Lung microvascular endothelial cell (primary cell): ENCODE data around the gene HOXB3. TPM values are rescaled to one million over a fixed set of nuclear protein-coding genes. Genes with fewer than 3 reads are reported as not detected.

Source experiments
- DNase-seq, 2 donors: peaks; one replicate each; pipeline versions ENCODE4 v3.0.0 to v3.0.0-alpha.2; 2010; ENCODE audit warnings: low read depth in 2 of 2
- total RNA-seq: library from RNA; depleted of rRNA; stranded (reverse); fragments of >200 nt; gene quantifications from 2 replicates; pipeline ENCODE4 v1.2.1, GENCODE V29; 2014

Gene HOXB3
- total RNA-seq, 1 donor from 2014 or later: 1.8 TPM

DNA sequence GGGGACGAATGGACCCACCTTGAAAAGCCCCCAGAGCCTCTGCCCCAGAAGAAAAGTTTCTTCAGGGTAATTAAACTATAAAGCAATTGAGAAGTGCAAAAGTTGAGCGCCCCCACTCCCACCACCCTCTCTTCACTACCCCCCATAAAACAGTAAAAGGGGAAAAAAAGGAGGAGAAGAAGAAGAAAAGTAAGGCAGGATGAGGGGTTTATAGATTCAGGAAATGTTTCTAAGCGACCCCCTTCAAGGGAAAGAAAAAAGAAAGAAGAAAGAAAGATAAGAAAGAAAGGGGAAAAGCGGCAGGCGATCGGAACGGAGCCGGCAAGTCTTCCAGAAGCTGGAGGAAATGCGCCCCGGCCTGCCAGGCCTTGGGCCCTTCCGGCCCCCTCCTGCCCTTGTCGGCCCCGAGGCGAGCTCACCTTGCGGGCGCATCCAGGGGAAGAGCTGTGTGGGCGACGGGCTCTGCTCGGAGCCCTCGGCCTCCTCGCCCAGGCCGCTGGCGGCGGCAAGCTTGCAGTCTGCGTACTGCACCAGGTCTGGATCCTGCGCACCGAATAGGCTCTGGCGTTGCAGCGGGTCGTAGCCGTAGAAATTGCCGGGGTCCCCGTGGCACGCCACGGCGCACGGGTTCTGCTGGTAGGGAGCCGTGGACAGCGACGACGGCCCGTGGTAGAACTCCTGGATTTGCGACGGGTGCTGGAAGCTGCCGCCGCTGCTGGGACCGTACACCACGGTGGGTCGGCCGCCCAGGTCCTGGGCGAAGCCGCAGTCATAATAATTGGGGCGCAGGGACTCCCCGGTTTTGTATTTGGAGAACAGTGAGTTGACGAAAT, 24.0 kb upstream of the HOXB3 start:
- DNase-seq: peak; percentile 33 to 38

DNA sequence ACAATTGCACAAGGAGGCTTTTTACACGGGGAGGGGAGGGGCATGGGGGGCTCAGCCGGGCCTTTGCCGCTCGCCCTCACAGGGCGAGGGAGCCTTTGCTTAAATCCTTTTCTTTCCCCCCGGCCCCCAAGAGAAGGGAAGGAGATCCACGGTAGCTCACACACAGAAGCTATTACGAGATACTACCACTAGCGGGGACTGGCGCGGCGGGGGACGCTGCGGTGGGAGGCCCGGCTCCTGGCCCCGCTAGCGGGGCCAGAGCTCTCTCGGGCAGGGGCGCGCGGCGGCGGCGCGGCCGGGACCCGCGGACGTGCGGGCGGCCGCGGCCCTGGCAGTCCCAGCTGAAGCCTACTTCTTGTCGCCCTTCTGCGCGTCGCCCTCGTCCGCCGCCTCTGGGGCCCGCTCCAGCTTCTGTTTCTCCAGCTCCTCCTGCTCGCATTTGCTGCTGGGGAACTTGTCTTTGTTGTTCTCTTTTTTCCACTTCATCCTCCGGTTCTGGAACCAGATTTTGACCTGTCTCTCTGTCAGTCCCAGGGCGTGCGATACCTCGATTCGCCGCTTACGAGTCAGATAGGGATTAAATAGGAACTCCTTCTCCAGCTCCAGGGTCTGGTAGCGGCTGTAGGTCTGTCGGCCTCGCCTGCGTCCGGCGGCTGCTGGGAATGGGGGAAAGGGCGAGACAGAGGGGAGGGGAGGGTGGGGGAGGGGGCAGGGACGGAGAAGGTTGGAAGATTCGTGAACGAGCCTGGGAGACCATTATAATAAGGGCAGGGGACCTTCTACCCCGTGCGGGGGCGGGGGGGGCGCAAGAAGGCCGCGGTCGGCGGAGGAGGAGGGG, 23.0 kb upstream of the HOXB3 start:
- peak; percentile 40 to 60 for DNase-seq

DNA sequence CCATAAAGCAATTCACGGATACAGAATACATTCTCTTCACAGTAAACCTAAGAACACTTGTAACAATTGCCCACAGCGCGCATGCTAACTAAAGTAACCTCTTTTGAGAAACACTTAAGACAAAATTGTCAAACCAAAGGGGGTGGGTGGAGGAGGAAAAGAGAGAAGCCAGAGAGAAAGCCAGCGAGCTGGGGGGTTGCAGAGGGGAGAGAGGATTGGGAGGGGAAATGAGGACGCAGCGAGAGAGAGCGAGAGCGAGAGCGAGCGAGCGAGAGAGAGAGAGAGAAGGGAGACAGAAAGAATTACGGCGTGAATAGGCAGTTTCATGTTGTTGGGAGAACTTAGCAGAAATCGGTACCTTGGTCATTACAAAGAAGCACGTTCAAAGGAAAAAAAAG, 22.4 kb upstream of the HOXB3 start:
- no peak for DNase-seq

DNA sequence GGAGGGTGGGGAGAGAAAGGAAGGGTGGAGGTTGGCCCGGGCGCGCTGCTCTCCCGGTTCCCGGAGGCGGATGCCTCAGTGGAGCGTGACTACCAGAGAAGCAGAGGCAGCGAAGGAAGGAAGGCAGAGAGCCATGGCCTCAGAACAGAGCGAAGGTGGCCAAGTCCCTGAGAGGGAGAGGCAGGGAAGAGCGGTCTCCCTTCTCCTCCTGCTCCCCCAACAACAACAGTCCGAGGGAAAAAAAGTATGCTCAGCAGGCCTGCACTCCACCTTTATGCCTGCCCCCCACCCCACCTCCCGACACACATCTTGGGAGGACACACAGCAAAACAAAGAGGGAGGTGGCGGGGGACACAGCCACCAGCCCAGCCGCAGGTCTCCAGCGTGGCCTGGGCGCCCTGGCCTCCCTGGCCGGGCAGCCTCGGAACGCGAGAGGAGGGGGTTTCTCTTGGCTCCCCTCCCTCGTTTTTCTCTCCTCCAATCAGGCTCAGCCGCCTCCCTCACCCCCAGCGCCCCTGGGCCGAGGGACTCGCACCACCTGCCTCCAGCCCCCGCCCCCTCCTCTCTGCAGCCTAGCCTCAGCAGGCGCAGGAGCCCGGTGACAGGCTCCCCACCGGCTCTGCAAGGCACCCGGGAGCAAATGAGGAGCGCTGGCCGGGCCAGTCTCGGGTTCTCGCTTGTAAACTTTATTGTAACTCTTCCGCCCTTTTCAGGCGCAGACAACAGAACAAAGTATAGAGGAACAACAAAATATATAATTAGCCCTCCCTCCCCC, 21.8 kb upstream of the HOXB3 start:
- no peak for DNase-seq

DNA sequence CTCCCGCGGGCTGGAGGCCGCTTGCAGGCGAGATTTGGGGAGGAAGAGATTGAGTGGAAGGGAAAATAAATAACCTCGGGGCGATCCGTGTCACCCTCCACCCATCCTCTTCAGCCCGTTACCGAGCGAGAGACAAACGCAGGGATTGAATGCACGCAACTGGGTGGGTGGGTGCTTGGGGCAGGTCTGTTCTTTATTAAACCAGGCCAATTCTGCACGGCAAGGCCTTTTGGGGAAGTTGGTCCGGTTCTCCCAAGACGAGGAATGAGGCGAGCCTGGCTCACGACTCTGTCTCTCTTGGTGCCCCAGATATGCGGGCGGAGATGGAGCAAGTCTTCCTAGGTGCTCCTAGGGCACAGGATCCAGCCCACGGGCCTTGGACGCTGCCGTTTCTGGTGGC, 21.2 kb upstream of the HOXB3 start:
- no peak for DNase-seq

DNA sequence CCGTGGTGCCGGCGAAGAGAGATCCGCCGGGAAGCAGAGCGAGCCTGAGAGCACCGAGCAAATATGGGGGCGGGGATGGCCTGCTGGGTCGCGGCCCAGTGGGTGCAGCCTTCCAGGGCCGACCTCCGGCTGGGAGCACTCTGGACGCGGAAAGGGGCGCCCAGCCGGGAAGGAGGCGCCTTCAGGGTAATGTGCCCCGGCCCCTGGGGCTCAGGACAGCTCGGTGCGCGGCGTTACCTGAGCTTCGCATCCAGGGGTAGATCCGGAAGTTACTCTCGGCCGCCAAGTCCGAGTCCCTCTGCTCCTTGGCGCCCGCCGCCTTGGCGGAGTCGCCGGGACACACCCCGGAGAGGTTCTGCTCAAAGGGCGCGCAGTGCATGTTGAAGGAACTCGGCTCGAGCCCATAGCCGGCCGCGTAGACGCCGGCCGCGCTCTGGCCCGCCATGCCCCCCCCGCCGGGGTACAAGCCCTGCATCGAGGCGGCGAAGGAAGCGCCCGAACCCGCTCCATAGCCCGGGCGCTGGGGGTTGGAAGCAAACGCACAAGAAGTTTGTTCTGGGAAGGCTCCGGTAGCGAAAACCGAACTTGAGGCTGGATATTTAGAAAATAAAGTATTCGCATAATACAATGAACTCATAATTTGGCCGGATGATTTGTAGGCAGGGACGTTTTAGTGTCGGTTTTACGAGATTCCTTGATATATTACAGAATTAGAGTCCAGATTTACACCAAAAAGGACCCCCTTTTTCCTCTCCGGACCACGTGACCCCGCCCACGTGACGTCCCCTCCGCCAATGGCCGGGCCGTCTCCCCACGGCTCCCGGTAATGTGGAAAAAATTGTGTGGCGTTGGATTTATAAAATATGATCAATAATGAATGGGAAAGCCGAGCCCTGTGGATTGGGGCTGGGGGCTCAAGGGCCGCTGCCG, 20.5 kb upstream of the HOXB3 start, which contains the start of gene HOXB7:
HOXB7 (minus strand) TSS at position 736 of the 930 bp plus-strand sequence; CDS start at position 637, 99 bp downstream.
- peak; percentile 64 to 67 for DNase-seq

DNA sequence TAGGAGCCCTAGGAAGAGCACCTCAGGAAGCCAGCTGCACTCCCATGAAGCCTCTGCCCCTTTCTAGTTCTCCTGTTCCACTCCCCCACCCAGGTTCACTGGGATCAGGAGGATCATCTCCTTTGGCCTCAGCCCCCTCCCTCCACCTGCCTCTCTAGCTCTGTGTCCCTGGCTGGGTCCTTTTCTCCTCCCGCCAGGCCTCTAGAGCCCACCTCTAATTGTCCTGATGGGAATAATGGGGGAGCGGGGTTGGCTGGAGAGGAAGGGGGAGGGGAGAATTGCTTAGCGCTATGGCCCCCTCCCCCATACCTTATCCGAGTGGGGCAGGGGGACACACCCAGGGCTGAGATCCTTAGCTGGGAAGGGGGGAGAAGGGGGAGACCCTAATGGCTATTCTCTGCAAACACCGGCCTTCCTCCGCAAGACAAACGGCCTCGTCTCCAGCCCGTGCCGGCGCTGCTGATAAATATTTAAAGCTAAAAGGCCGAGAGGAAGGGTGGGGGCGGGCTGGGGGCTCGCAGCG, 19.8 kb upstream of the HOXB3 start:
- DNase-seq: no peak

DNA sequence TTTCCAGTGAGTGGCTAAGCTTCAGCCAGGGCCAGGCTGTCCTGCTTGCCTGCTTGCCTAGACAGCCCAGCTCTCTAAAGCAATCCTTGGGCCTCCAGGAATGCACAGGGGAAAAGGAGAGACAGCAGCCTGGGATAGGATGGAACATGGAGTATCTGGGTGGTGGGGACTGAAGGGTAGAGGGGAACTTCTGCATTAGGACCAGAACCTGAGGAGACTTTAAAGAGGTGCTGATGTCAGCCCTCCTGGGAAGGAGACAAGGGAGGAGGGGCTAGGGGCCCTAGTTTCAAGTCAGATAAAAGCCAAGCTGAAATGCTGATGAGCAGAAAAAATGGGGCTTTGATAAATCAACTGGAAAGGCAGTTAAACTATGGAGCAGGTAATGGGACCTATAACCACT, 19.0 kb upstream of the HOXB3 start:
- DNase-seq: no peak

DNA sequence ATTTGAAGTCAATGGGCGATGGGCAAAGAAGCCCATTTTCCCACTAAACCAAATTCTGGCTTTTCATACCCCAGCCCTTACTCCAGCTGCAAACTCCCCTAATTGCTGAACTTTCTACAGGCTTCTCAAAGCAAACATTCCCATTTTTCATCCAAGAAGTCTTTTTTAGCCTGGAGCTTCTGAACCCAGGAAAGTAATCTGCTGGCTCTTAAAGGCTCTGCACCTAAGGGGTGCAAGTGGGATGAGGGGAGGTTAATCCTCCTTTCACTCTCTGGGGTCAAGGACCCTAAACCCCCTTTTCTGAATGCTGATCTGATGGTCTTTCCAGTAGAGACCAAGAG, 18.4 kb upstream of the HOXB3 start:
- no peak for DNase-seq

DNA sequence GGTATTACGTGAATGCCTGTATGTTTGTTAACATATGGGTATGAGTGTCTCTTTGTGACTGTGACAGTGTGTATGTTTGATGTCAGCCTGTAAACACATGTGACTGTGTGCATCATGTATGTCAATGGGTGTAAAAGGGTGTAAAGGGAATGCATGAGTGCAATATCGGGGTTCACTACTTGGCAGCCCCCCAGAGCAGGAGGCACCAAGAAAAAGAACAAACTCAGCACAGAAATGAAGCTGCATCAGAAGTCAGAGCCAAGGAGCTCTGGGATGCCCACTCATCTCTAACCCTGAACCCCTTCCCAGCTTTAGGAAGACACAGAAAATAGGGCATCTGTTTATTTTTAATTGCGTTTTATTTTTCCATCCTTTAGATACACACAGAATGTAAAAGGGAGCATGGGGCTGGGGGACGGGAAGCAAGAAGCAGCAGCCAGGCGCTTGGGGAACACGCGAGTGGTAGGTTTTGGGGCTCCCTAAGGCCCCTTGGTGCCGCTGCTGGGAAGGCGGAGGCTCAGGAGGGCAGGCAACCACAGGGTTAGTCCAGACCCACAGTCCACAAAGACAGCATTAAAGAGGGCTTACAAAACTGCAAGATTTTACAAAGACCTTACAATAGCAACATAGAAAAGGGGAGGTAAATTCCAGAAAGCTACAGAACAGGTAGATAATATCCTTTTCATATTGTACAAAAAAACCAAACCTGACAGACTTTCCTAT, 17.0 kb upstream of the HOXB3 start:
- DNase-seq: no peak

DNA sequence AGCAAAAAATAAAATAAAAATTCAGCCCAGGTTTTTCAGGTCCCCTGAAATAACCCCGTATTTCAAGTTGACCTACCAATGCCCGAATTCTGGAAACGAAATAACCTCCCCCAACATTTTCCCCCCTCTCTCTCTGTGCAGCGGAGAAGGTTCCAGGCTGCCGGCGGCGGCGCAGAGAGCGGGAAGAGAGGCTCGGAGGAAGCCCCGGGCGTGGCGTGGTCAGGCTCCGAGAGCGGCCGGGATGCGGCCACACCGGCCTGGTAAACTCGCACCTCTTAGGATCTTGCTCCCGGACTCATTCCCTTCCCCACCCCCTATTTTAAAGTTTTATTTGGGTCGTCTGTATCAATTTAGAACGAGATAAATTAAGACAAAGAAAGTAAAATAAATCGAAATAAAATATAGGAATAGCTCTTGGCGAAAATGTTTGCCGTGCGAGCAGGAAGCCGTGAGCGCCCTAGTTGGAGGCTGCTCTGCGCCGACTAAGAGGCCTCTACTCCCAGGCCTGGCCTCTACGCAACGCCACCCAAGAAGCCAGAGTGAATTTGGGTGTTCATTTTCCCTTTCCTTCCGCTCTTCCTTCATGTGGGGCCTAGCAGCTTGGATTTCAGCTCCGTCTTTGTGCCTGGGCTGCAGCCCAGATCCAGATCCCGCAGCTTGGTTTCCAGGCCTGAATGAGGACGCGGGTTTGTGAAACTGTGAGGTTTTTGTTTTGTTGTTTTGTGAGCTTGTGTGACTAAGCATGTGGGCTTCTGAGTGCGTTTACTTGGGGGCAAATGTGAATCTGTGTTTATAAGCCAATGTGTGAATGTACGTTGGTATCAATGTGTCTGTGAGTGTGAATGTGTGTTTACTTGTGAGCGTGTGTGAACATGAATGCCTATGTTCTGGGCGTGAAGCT, 16.2 kb upstream of the HOXB3 start:
- no peak for DNase-seq

DNA sequence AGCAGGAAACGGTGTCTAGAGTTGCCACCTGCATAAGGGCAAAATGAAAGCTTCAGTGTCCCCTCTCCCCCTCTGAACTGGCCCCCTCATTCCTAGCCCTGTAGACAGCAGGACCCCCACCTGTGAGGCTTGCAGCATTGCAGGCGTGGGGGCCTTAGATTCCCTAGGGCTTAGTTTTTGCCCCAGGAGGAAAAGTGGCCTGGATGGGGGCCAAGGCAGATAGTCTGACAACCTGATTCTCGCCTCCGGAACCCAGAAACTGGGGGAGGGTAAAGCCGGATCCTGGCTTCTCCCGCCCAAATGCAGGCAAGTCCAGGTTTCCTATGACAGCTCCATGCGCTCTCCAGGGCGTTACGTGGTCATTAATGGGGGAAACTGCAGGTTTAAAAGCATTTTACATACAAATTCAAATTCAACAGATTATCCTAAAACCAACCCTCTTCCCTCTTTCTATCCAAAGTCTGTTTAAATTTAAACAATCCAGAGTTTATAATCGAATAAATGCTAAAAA, 15.4 kb upstream of the HOXB3 start:
- DNase-seq: no peak

DNA sequence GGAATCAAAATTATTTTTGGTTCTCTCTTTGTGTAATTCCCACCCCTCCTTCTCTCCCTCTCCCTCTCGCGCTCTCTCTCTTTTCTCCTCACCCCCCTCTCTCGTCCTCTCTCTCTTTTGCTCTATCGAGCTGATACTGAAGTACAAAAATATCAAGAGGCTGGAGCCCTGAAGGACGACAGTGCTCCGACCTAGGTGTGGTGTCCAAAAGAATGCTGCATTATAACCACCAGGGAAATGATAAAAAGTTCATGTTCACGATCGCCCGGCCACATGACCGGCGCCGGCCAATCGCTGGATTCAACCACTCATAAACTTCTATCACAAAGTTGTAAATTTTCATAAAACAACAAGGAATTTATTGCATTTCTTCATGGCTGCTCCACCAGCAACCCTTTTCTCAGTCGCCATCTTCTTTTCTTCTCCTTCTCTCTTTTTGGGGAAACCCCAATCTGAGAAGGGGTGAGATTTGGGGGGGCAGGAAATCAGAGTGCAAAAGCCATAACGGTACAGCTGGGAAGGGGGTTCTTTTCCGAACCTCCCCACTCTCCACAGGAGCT, 14.8 kb upstream of the HOXB3 start, which contains the start of gene HOXB6:
HOXB6 (minus strand) TSS at position 217 of the 560 bp plus-strand sequence. CDS start 6,836 bp downstream, outside the sequence.
- peak in 1 of 2 donors; percentile 46 for DNase-seq

DNA sequence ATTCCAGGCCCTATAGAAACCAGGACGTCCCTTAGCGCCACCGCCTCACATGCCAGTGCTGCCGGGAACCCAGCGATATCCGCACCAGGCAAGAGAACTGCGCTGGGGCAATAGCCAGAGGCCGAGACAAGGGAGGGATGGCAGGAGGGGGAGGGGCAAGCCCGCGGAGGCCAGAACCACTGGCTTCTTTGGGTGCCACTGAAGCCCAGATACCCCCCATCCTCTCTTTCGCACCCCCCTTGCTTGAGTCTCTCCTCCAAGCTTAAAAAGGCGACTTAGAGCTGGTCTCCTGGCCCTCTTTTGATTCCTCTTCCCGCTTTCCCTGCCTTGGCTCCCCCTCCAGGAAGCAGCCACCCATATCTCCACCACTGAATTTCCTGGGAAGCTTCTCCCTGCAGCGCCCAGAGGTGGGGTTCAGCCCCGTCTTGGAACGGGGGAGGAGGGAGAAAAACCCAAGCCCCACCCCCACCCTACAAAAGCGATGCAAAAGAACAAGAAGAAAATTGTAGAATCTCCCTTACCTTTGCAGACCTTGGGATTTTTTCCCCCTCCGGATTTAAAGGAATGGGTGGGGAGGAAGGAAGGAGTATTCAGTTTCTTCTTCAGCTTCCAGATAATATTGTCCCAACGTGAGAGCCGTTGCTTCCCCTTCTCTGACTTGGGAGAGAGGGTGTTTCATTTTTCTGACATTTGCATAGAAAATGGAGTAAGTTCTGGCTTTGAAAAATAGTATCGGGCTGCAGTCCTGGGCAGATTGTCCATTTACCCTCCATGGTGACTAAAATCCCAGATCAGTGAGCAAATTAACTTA, 14.1 kb upstream of the HOXB3 start:
- DNase-seq: no peak

DNA sequence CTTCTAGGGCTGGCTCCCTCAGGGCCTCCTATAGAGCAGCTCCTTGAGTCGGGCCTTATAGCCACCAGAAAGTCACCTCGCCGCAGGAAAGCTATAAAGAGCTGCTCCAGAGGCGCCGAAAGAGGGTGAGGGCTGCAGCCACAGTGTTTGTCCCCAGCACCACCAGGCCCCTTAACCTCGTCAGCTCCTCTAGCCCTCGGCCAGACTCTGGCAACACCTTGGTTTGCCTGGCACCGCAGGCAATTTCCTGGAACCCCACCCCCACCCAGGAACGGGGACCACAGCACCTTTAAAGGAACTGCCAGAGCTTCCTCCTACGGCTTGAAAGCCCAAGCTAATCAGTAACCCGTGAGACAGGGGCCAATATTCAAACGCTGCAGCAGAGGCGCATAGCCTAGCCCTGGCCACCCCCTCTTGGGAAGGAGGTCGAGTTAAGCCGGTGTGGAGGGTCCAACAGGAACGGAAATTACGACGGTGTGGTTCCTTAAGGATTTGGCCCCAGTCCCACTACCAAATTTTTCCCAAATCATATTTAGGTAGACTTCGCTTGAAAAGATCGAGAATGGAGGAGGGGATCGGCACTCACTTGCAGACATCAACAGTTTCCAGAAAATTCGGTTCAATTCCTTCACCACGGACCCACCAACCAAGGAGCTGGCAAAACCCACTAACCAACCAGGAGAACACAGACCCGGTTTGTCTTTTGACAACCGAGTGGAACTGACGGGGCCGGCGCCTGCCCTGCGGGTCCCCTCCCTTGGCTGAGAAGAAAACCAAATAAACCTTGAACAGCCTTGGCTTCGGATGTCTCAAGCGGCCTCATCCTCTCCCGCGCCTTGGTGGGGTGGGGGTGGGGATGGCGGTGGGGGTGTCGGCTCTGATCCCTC, 11.7 kb upstream of the HOXB3 start:
- no peak for DNase-seq

DNA sequence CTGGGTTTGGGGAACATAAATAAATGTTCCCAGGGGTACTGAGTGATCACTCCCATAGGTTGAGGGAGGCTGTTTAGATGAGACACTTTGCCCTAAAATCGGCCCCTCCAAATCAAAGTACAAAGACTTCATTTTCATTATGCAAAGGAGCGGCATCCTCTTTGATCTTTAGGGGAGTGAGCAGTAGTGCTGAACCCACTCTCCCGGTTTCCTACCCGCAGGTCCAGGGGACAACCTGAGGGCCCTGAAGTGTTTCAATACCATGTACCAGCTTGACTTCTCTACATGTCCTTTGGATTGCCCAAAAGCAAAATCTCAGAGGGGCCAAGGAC, 11.1 kb upstream of the HOXB3 start:
- DNase-seq: no peak
